ENCODE measurements around the gene TMEM95.

- TF ChIP-seq, protein P1, sequence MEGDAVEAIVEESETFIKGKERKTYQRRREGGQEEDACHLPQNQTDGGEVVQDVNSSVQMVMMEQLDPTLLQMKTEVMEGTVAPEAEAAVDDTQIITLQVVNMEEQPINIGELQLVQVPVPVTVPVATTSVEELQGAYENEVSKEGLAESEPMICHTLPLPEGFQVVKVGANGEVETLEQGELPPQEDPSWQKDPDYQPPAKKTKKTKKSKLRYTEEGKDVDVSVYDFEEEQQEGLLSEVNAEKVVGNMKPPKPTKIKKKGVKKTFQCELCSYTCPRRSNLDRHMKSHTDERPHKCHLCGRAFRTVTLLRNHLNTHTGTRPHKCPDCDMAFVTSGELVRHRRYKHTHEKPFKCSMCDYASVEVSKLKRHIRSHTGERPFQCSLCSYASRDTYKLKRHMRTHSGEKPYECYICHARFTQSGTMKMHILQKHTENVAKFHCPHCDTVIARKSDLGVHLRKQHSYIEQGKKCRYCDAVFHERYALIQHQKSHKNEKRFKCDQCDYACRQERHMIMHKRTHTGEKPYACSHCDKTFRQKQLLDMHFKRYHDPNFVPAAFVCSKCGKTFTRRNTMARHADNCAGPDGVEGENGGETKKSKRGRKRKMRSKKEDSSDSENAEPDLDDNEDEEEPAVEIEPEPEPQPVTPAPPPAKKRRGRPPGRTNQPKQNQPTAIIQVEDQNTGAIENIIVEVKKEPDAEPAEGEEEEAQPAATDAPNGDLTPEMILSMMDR (IDR thresholded peaks at IDR 0.05; ENCODE audit: borderline replicate concordance, extremely low read depth, low read length, poor library complexity, severe bottlenecking): no peak
- no peak for TF ChIP-seq EZH2 (IDR thresholded peaks at IDR 0.05; ENCODE audit: borderline replicate concordance, low read depth, low read length, severe bottlenecking)
Observed at GRCh38 chr17:7367083-7367482, 12.1 kb downstream of the TMEM95 start.

Data from DND-41 (cell line).